Measurements from ENCODE around the gene BRSK2.

Gene BRSK2

GRCh38 chr11:1447845-1448825 lies 58.4 kb downstream of the BRSK2 start:
- DNase-seq (ENCODE audit: insufficient read length, low spot score), result no peak
- TF ChIP-seq, protein P1, sequence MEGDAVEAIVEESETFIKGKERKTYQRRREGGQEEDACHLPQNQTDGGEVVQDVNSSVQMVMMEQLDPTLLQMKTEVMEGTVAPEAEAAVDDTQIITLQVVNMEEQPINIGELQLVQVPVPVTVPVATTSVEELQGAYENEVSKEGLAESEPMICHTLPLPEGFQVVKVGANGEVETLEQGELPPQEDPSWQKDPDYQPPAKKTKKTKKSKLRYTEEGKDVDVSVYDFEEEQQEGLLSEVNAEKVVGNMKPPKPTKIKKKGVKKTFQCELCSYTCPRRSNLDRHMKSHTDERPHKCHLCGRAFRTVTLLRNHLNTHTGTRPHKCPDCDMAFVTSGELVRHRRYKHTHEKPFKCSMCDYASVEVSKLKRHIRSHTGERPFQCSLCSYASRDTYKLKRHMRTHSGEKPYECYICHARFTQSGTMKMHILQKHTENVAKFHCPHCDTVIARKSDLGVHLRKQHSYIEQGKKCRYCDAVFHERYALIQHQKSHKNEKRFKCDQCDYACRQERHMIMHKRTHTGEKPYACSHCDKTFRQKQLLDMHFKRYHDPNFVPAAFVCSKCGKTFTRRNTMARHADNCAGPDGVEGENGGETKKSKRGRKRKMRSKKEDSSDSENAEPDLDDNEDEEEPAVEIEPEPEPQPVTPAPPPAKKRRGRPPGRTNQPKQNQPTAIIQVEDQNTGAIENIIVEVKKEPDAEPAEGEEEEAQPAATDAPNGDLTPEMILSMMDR (IDR thresholded peaks at IDR 0.05; ENCODE audit: insufficient read depth, missing control alignments), result no peak
- FAIRE-seq, result no peak

- TF ChIP-seq, protein P1 (IDR thresholded peaks at IDR 0.05; ENCODE audit: insufficient read depth, missing control alignments), result no peak
- no peak for FAIRE-seq
- DNase-seq (ENCODE audit: insufficient read length, low spot score), result no peak
These were observed 59.1 kb downstream of the BRSK2 start for GRCh38 chr11:1448882-1449281.

- DNase-seq (ENCODE audit: insufficient read length, low spot score), result no peak
- no peak for FAIRE-seq
- TF ChIP-seq, protein P1 (IDR thresholded peaks at IDR 0.05; ENCODE audit: insufficient read depth, missing control alignments), result no peak
These were observed 59.9 kb downstream of the BRSK2 start for GRCh38 chr11:1449490-1450243.

DNA sequence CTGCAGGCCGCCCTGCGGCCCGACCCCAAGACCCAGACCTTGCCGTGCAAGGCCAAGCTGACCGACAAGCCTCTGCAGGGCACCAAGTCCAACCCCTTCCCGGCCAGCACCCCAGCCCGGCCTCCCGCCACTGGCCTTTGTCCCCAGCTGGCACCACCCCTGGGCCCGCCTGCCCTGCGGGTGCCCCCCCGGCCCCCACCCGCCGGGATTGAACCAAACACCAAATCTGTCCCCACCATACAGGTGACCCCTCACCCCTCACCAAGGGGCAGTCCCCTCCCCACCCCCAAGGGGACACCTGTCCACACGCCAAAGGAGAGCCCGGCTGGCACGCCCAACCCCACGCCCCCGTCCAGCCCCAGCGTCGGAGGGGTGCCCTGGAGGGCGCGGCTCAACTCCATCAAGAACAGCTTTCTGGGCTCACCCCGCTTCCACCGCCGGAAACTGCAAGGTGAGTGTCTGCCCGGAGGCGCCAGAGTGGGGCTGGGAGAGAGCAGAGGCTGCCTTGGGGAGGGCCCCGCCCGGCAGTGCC lies 60.7 kb downstream of the BRSK2 start:
- TF ChIP-seq, protein P1 (IDR thresholded peaks at IDR 0.05; ENCODE audit: insufficient read depth, missing control alignments), result no peak
- FAIRE-seq (no peak), DNase-seq (ENCODE audit: insufficient read length, low spot score) (no peak)

DNA sequence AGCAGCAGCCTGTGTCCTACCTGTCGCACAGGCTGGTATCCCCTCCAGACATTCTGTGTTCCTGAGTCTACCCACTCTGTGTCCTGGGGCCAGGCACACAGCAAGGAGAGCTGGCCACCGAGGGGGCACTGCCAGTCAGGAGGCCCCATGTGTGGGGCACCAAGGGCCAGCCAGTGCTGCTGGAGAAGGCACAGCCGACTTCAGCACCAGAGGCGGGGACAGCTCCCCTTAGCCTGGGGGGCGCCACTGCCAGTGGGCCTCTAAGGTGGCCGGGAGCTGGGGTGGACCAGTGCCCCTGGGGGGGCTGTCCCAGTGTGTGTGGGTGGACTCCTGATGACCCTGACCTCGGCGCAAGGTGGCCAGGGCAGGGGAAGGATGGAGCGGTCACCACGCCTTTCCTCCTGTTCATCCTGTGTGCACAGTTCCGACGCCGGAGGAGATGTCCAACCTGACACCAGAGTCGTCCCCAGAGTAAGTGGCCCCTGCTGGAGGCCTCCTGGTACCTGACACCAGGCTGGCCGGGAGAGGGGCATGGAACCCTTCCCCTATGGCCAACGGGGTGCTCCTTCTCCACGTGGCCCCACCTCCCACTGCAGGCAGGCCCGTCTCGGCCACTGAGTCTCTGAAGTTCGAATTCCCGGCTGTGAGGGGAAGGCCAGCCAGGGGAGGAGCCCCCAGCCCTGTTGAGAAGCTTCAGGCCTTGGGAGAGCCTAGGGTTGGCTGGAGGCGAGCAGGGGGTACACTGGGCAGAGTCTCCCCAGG lies 61.4 kb downstream of the BRSK2 start:
- FAIRE-seq, result no peak
- TF ChIP-seq, protein P1 (IDR thresholded peaks at IDR 0.05; ENCODE audit: insufficient read depth, missing control alignments), result no peak

DNA sequence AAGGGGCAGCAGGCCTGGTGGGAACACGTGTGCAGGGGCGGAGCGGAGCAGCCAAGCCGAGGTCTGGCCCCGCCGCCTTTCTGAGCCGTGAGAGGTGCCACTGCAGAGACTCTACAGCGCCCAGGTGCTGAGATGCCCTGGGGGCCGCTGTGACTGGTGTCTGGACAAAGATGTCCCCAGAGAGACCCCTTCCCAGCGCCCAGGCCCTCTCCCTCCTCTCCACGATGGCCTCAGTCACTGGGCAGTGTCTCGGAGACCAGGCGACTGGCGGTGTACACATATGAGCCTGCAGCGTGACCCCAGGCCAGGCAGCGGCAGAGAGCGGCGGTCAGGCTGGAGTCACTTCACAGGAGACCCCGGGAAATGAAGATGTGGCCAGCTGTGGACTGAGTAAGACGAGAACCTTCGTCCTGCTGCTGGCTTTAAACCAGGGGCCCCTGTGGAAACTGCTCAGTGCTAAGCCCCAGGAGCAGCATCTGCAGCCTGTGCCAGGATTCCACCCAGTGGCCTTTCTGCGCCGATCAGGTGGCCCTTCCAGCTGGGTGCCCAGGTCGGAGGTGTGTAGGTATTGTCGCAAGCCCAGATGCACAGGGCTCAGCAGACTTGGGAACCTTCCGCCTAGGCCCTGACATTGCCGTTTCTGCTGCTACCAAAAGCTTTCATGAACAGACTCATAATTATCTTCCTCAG lies 62.2 kb downstream of the BRSK2 start:
- FAIRE-seq (no peak), DNase-seq (ENCODE audit: insufficient read length, low spot score) (no peak)
- TF ChIP-seq, protein P1 (IDR thresholded peaks at IDR 0.05; ENCODE audit: insufficient read depth, missing control alignments), result no peak

More for the DNA sequence above, 61.4 kb downstream of the BRSK2 start:
- no peak for DNase-seq (ENCODE audit: insufficient read length, low spot score)

Measured in D721Med (cell line).